Dermis blood vessel endothelial cell (primary cell): ENCODE data around the gene FBXL15. TPM values are rescaled to one million over a fixed set of nuclear protein-coding genes. Genes with fewer than 3 reads are reported as not detected.

Experiments
- DNase-seq: peaks from one replicate; pipeline ENCODE4 v3.0.0; 2010
- total RNA-seq: library from RNA; depleted of rRNA; stranded (reverse); fragments of >200 nt; gene quantifications from 2 replicates; pipeline ENCODE4 v1.2.3, GENCODE V29; 2014

The FBXL15 gene, protein sequence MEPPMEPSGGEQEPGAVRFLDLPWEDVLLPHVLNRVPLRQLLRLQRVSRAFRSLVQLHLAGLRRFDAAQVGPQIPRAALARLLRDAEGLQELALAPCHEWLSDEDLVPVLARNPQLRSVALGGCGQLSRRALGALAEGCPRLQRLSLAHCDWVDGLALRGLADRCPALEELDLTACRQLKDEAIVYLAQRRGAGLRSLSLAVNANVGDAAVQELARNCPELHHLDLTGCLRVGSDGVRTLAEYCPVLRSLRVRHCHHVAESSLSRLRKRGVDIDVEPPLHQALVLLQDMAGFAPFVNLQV
- total RNA-seq = 9.7 and 12.6 TPM in 2 replicates

- peak; percentile 97 for DNase-seq
Observed at GRCh38 chr10:102420714-102421506, at the start of gene FBXL15. Gene FBXL15 (plus strand): TSS chr10:102420836. CDS start chr10:102421130, 294 bp downstream.

GRCh38 chr10:102371295-102371694, 49.3 kb upstream of the FBXL15 start:
- DNase-seq = no peak

GRCh38 chr10:102375250-102375649, 45.4 kb upstream of the FBXL15 start:
- DNase-seq = peak; percentile 20

DNA sequence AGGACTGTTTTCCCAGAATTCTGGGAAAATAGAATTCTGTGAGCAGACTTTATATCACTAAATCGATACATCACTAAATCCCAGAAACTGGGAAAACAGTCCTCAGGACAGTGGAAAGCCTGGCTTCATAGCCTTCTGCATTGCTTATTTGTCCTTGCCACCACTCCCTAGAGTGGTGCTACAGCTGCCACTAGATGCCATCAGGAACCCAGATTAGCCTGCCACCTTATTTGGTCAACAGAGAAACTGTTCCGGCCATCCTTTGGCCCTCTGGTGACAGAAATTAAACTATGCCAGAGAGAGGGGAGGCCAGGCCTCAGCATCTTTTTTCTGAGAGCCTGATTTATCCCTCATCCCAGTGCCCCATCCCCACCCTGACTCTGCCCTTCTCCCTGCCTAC, 44.8 kb upstream of the FBXL15 start:
- DNase-seq = no peak

DNA sequence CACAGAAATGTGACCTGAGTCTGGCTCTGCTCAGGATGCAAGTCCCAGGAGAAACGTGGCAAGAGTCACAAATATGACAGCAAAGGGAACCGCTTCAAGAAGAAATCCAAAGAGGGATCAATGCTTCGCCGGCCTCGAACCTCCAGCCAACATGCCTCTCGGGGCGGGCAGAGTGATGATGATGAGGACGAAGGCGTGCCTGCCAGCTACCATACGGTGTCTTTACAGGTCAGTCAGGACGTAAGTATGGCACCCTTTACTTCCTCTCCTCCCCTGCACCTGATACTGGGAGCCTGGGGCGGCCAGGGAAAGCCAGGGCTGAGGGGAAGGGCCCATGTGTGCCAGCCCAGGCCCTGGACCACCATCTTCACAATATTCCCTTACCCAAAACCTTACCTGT, 43.7 kb upstream of the FBXL15 start:
- no peak for DNase-seq

- DNase-seq = no peak
Observed at GRCh38 chr10:102379383-102379782, 41.3 kb upstream of the FBXL15 start.

DNA sequence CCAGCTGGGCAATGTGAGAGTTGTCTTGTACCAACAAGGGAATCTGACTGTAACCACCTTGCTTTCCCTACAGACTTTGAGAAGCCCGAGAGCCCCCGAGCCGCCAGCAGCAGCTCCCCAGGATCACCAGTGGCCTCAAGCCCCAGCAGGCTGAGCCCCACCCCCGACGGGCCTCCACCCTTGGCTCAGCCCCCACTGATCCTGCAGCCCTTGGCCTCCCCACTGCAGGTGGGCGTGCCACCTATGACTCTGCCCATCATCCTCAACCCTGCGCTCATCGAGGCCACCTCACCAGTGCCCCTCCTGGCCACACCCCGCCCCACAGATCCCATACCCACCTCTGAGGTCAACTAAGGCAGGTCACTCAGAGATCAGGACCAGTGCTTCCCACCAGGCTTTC, 38.7 kb upstream of the FBXL15 start:
- no peak for DNase-seq

- no peak for DNase-seq
Observed at GRCh38 chr10:102382871-102383270, 37.8 kb upstream of the FBXL15 start.

DNA sequence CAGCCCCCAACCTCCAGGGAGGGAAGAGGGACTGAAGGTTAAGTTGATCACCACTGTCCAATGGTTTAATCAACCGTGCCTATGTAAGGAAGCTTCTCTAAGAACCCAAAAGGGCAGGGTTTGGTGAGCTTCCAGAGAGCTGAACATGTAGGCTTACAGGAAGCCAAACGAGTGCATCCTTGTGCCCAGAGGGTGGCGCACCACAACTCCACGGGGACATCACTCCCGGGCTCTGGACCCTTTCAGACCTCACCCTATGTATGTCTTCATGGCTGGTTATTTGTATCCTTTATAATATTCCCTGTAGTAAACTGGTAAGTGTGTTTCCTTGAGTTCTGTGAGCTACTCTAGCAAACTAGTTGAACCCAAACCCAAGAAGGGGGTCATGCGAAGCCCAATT, 36.6 kb upstream of the FBXL15 start:
- DNase-seq = peak; percentile 24

DNA sequence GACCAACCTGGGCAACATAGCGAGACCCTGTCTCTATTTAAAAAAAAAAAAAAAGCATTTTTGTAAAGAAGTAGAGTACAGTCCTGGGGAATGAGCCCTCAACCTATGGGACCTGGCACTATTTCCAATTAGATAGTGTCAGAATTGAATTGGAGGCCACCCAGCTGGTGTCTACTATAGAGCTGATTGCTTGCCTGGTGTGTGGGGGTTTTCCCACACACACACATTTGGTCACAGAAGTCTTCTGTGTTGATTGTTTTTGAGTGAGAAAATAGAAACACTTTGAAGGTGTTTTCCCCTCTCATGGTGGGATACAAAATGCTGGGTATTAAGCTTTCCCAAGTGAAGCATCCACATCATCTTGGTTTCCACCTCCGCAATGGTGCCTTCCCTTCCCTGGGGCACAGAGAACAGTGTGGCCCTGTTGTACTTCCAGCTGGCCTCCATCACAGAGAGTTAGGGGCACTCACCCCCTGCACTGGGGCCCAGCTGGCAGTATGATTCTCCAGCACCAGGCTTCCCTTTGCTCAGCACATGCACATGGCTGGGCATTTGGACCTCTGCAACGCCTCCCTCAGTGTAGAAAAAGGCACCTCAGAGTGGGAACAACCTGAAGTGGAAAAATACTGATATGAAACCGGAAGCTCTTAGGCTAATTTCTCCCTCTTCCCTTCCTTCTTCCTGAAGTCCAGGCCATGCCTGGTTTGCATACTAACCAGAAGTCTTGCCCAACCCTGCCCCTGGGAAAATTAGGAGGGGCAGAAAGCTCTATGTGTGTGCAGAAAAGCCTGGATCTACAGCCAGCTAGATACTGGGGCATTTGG, 35.8 kb upstream of the FBXL15 start:
- no peak for DNase-seq

DNA sequence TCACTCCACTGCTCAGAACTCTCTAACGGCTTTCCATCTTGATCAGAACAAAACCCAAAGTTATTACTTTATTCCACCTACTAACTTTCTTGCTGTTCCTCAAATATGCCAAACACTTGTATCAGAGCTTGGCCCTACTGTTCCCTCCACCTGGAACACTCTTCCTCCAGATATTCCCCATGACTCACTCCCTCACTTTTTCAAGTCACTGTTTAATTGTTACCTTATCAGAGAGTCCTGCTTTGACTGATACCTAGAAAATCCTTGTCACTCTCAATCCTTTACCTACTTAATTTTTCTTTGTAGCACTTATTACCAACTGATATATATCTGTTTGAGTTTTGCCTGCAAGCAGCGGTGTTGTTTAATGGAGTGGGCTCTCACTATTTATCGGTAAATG, 30.7 kb upstream of the FBXL15 start:
- no peak for DNase-seq

GRCh38 chr10:102392306-102392705, 28.3 kb upstream of the FBXL15 start:
- DNase-seq = no peak

GRCh38 chr10:102393411-102394078, 27.1 kb upstream of the FBXL15 start:
- no peak for DNase-seq

DNA sequence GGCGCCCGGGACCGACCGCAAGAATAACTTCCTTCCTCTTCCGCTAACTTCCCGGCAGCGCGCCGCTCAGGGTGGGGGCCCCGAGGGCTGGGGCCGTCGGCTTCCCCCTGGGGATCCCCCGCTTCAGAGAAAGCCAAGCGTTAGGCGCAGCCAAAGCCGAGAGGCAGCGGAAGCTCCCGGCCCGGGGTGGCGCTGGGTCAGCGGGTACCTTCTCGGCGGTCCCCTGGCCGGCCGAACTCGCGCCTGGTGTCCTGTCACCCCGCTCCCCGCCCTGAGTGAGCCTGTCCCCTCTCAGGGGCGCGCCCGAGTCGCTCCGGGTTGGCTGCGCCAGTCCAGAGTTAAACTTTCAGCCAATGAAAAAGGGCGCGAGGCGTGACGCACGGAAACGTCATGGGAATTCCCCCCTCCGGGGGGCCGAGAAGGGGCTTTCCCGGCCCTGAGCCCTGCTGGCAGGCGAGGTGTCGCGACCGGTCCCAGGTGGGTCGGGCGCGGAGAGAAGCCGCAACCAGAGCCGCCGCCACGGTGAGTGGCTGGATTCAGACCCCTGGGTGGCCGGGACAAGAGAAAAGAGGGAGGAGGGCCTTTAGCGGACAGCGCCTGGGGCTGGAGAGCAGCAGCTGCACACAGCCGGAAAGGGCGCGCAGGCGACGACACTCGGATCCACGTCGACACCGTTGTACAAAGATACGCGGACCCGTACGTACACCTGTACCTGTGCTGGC, 26.4 kb upstream of the FBXL15 start:
- DNase-seq = peak; percentile 93

DNA sequence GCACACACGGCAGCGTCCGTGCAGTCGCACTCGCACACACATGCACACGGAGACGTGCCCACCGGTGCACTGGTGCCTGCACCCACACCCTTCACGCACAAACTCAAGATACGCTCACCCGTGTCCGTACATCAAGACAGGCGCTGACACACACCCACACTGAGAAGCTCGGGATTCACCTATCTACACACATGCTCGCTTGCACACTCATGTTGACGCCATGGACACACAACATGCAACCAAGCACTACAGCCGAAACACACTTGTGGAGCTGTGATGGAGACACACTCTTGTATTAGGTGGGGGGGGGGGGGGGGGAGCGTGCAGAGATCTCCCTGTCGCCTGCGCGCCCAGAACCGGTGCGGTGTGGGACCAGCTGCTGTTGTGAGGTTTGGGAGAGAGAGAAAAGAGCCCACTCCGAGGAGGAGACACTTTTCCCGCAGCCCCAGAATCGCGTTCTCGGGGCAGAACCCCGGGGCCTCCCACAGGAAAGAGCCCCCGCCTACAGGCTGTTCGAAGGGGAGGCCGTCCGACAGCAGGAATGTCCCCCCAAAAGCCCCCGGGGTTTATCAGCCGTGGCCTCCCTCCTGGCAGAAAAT, 25.7 kb upstream of the FBXL15 start:
- DNase-seq = peak; percentile 51

DNA sequence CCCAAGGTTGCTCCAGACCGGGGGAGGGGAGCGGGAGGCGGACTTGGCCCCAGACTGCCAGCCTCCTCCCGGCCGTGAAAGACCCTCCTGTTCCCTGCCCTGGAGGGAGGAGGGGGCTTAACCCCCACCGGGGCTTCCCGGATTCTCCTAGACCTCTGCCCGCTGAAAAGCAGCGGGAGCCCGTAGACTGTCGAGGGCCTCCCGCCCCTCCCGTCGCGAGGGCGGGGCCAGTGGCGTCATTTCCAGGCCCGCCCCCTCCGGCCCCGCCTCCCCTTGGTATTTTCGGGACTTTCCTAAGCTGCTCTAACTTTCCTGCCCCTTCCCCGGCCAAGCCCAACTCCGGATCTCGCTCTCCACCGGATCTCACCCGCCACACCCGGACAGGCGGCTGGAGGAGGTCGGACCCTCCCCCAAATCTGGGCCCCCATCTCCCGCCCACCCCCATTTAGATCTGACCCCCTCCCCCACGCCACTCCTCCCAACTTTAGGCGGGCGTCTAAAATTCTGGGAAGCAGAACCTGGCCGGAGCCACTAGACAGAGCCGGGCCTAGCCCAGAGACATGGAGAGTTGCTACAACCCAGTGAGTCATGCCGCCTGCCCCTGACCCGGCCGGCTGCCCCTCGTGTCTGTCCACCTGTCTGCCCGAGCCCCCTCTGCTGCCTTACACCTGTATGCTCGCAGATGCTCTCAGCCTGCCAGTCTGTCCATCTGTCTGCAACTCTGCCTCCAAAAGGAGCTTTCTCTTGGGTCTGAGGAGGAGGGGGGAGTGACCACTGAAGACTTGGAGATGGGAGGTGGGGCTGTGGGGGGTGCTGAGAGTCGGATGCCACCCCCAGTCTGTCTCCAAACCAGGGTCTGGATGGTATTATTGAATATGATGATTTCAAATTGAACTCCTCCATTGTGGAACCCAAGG, 25.0 kb upstream of the FBXL15 start, which contains the start of gene NFKB2:
Gene NFKB2, plus strand, starts transcription at position 306 of the 917 bp plus-strand sequence. Its CDS starts 255 bp downstream, at position 561.
- peak; percentile 90 for DNase-seq

DNA sequence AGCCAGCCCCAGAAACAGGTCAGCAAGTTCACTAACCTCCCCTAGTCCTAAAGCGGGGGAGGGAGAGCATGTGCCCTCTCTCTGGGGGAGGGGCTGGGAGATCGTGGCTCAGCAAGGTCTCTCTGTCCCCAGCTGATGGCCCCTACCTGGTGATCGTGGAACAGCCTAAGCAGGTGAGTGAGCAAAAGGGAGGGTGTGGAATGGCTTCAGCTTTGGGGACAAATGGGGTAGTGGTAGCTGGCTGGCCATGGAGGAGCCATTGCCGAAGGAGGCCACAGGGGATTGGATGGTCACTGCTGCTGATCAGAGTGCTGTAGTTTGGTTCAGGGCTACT, 24.4 kb upstream of the FBXL15 start:
- DNase-seq = no peak

DNA sequence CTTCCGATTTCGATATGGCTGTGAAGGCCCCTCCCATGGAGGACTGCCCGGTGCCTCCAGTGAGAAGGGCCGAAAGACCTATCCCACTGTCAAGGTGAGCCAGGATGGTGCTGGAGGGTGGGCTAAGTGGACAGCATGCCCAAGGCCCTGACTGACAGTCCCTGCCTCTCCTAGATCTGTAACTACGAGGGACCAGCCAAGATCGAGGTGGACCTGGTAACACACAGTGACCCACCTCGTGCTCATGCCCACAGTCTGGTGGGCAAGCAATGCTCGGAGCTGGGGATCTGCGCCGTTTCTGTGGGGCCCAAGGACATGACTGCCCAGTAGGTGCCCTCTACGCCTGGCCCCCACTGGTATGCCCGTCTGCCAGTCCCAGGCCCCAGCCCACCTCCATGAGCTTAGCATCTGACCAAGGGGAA, 23.9 kb upstream of the FBXL15 start:
- no peak for DNase-seq

DNA sequence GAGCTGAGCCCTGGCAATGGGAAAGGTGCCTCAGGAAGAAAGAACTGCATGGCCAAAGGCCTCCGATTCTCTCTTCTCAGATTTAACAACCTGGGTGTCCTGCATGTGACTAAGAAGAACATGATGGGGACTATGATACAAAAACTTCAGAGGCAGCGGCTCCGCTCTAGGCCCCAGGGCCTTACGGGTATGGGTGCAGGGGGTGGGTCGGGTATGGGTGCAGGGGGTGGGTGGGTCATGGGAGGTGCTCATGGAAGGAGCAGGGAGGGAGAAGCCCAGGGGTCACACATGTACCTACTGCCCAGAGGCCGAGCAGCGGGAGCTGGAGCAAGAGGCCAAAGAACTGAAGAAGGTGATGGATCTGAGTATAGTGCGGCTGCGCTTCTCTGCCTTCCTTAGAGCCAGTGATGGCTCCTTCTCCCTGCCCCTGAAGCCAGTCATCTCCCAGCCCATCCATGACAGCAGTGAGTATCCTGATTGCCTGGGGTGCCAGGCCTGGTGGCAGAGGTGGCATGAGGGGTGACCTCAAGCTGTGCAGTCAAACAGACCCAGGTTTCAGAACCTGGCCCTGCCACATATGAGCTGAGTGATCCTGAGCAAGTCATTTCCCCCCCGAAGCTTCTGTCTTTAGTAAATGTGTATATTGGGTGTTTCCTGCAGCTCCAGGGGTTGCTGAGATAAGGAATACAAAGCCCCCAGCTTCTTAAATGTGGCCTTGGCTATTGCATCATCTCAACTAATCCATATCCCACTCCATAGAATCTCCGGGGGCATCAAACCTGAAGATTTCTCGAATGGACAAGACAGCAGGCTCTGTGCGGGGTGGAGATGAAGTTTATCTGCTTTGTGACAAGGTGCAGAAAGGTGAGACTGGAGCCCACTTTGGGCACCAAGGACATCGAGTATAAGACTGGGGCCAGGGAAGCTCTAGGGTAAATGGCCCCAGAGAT, 23.1 kb upstream of the FBXL15 start:
- DNase-seq = no peak
